Right hindlimb (tissue), 1 donor: Measurements from ENCODE around the gene CEP295NL.
A peak's percentile ranks its signal among the peaks of the same experiment; 100 is the strongest.
"Not testable (repeated sequence)": the region's sequence is repeated elsewhere in the genome, so short reads cannot be mapped to it uniquely, and the experiment has no call there.

Source experiments
- DNase-seq: peaks from one replicate; pipeline ENCODE4 v3.0.0-alpha.2; 2018

CEP295NL gene, protein sequence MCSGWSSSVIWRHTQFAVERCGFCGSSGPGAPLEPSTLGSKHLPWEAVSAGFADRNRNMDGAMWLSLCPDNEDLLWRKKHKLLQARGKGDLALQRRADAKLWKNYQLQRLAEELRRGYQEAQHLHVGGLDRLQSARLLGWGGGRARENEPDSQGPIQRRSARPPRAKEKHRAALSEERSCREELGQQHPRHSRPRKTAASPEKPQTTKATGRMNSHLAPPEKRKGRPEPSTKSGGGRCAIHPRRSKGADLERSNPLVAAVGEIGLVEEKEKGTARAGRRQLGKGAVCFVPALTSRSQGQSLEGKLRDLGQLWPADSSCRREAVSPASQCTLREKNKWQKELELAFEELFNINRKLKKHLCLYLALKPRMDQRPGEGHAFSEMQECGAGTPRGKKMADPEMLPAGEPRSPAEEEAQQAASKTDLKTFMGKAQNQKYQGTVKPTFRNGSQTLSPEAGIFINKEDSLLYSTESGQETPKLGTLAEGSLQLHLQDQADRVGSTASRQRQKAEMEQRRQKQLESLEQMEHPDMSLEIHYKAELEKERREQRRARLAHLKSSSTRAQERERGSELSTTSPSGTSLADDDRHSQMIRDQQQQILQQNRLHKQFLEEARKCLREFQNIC

DNA sequence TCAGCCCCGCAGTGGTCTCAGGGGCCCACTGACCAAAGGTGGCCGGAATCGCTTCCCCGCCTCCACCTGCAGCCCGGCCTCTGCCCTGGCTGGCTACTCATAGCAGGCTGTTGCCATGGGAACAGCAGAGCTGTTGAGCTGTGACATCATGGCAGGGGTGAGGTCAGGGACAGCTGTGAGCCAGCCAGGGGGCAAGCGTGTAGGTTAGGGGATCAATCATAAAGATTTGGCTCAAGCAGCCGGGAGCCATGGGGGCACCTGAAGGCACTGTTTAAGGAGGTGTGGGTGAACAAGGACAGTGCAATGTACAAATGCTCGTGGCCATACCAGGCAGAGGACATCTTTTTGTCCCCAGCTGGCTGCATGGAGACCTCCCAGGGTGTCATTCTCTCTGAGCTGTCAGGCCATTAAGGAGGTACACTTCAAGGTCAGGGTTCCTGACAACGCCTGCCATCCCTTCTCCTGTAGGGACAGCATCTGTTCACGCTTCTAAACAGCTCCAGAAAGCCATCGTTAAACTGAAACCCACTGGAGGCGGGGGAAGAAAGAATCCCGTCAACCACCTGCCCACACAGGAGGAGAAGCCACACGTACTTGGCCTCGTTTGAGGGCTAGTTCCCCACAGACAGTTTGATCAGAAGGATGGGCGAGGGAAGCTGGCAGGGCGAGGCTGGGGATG lies at the start of gene CEP295NL:
TSS of gene CEP295NL (minus strand) at position 101 of the 679 bp plus-strand sequence. CDS start 1,373 bp downstream, outside the sequence.
- DNase-seq: no peak

DNA sequence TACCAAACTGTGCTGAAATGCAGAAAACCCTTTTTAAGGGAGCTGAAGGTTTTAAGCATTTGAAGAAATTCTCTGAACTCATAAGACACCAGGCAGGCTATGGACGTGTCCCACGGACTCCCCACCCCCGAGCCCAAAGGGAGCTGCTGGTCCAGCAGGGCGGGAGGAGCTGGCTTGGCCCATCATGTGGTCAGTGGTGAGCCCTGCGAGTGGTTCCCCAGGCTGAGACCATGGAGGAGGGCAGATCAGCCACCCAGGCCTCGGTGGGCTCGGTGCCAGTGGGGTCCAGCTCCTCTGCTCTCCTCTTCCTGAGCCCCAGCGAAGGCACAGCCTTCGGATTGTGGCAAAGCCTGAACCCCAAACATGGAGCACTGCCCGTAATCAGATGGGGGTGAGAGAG lies 49.7 kb upstream of the CEP295NL start:
- DNase-seq: peak; percentile 56

DNA sequence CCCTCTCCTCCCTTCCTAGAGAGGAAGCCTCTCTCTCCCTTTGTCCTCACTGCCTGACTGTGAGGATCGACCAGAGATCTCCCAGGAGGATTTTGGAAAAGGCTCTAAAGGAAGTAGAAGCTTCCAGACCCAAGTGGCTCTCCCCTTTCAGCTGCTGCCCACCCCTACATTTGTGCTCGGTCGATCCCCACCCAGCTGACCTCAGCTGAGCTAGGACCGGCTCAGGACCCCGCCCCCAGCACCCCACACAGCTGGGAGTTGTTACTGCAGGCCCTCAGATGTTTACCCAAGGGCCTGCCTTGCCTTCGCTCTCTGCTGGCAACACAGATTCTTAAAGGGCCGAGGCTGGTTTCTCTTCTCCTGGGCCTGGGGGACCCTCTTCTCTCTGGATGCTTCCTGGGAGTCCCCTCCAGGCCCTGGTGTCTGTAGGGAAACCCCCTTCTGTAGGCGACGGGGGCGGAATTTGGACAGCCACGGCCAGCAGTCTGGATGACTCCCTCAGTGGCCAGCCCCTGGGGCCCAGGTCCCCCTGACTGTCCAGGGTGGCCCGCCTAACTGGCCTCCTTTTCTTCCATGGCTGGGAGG lies 49.1 kb upstream of the CEP295NL start:
- peak; percentile 62 for DNase-seq

DNA sequence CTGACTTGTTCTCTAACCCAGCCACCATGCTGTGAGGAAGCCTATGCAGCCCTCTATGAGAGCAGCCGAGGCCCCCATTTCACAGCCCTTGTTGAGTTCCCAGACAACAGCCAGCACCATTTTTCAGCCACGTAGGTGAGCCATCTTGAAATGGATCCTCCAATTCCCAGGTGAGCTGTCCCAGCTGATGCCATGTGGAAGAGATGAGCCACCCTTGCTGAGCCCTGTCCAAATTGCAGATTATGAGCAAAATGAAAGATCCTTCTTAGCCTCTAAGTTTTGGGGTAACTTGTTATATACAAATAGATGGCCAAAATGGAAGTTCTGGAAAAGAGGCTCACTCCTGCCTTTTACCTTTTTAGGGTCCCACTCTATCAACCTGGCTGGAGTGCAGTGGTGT lies 47.9 kb upstream of the CEP295NL start:
- no peak for DNase-seq

DNA sequence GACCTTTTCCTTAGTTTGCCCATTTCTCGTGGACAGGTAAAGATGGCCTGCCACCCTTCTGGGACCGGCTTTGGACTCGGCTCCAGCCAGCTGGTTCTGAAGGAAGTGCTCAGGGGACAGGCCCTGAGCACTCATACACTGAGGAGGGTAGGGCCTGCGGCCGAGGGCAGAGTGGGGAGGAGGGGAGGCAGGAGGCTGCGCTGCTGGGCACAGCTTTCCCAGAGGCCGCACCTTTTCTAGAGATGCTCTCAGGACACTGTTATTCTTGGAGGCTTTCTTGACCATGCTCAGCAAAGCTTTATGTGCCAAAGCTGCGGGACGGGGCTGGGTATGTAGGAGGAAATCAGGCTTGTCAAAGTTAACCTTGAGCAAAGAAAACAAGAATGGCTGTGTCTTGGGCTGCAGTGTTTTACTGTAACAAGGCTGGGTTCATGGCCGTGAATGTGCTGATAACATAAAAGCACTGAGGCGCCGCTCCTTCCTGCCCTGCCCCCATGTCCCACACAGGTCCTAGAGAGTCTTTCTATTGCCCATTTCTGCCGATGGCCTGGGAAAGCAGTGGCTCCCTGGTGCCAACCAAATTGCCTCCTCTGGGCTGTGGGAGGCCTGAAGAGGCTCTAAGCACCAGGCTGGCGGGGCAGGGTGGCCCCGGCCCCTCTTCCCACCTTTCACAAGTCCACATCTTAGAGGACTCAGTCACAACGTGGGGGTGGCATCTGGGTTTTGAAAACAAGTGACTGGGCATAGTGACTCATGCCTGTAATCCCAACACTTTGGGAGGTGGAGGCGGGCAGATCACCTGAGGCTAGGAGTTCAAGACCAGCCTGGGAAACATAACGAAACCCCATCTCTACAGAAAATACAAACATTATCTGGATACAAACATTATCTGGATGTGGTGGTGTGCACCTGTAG lies 44.5 kb upstream of the CEP295NL start:
- DNase-seq: no peak

DNA sequence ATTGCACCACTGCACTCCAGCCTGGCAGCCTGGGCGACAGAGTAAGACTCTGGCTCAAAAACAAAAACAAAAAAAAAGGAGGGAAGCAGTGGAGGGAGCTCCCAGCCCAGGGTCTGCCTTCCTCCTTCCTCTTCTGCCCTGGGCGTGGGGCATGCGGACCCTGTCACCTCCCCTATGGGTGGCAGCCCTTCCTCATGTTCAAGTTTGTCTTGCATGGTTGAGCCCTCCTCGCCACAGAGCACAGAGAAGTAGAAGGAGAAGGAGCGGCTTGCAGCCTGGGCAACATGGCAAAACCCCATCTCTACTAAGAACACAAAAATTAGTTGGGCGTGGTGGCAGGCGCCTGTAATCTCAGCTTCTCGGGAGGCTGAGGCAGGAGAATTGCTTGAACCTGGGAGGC lies 43.6 kb upstream of the CEP295NL start:
- no peak for DNase-seq

DNA sequence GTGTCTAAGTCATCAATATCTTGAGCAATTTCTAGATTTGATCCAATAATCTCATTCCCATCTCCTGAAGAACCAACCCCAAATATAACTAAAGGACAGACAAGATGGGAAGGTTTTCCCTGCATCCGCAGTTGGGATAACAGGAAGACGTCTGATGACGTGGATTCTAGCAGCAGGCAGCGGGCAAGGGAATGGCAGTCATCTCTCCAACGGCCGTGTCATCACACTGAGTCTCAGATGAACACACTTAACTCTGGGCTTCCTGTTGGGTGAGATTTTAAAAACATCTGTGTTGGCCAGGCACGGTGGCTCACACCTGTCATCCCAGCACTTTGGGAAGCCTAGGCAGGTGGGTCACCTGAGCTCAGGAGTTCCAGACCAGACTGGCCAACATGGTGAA lies 43.1 kb upstream of the CEP295NL start:
- DNase-seq: no peak

DNA sequence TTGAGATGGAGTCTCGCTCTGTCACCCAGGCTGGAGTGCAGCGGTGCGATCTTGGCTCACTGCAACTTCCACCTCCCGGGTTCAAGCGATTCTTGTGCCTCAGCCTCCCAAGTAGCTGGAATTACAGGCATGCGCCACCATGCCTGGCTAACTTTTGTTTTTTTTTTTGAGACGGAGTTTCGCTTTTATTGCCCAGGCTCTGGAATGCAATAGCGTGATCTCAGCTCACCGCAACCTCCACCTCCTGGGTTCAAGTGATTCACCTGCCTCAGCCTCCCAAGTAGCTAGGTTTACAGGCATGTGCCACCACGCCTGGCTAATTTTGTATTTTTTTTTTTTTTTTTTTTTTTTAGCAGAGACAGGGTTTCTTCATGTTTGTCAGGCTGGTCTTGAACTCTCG lies 42.5 kb upstream of the CEP295NL start:
- not testable (repeated sequence) for DNase-seq

DNA sequence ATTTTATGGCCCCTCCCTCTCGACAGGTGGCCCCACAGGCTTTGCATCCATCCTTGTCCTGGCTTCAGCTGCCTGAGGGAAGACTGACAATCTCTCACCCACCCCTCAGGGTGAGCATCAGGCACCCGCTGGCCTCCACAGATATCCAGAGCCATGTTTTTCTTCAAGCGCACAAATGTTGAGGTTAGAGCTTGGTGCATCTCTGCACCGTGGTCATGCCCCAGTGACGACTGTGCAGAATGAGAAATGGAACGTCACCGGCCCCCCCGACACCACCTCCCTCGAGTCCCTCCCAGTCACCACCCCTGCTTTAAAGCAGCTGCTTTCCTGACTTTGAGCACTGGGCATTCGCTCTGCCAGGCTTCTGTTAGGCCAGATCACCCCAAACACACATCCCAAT lies 42.0 kb upstream of the CEP295NL start:
- no peak for DNase-seq

DNA sequence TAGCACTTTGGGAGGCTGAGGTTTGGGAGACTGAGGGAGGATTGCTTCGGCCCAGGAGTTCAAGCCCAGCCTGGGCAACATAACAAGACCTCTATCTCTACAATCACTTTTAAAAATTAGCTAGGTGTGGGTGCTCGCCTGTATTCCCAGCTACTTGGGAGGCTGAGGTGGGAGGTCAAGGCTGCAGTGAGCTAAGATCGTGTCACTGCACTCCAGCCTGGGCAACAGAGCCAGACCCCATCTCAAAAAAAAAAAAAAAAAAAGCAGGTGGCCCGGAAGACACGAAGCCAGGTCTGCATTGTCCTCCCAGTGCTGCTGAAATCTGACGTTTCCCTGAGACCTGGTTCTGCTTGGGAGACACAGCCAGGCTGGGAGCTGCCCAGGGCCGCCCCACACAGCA lies 41.0 kb upstream of the CEP295NL start:
- DNase-seq: no peak

DNA sequence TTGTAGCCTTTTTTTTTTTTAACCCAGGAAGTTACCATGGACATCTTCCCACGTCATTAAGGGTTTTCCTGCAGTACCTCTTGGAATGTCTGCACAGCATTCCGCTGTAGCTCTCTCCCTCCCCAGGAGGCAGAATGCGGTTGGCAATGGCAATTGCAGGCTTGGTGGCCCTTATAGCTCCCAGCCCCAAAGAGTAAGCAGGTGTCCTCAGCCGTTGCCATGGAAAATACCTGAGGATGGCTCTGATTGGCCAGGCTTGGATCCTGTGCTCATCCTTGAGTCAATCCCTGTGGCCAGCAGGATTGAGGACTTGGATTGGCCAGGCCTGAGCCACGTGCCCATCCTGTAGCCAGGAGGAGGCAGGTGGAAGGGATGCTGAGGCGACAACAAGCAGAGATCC lies 37.7 kb upstream of the CEP295NL start:
- no peak for DNase-seq

DNA sequence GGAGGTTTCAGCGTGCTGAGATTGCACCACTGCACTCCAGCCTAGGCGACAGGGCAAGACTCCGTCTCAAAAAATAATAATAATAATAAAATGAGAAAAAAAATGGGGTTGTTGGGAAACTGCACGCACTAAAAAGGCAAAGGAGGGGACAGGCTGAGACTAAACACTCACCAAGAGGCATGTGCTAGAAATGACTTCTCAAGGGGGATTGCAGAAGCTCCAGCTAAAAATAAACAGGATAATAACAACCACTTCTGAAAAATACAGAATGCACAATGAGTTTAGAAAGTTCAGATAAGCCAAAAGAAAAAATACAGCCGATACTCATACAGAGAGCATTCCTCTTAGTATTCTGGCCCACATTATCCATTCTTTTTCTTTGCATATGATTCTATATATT lies 37.3 kb upstream of the CEP295NL start:
- no peak for DNase-seq

DNA sequence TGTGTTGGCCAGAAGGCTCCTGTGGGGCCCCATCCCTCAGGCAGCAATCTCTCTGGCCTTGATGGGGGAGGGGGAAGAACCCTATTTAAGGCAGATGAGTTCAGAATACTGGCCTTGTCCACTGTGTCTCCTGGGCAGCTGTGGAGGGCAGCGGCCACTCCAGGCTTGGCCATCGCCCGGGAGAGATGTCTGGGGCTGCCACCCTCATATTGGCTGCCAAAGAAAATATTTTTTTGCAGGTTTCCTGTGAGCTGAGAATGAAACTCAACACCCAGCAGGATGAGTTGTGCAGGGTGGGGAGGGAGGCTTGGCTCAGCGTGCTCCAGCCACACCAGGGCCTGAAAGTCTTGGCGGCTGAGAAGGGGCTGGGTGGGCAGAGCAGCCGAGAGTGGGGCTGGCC lies 36.6 kb upstream of the CEP295NL start:
- no peak for DNase-seq

DNA sequence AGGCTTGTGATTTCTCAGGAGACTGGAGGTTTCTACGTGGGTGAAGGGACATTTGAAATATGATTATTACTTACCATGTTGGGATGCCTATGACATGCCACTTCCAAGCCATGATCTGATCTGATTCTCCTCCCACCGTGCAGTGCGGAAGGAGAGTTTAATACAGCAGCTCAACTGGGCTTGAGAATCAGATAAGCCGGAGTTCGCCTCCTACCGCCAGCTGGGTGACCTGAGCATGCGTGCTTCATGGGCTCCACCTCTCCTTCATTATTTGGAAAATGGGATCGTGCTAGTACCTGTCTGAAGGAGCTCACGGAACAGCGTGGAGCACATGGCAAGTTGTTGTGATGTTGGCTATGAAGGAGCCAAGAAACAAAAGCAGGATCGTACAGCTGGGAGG lies 34.6 kb upstream of the CEP295NL start:
- DNase-seq: no peak

DNA sequence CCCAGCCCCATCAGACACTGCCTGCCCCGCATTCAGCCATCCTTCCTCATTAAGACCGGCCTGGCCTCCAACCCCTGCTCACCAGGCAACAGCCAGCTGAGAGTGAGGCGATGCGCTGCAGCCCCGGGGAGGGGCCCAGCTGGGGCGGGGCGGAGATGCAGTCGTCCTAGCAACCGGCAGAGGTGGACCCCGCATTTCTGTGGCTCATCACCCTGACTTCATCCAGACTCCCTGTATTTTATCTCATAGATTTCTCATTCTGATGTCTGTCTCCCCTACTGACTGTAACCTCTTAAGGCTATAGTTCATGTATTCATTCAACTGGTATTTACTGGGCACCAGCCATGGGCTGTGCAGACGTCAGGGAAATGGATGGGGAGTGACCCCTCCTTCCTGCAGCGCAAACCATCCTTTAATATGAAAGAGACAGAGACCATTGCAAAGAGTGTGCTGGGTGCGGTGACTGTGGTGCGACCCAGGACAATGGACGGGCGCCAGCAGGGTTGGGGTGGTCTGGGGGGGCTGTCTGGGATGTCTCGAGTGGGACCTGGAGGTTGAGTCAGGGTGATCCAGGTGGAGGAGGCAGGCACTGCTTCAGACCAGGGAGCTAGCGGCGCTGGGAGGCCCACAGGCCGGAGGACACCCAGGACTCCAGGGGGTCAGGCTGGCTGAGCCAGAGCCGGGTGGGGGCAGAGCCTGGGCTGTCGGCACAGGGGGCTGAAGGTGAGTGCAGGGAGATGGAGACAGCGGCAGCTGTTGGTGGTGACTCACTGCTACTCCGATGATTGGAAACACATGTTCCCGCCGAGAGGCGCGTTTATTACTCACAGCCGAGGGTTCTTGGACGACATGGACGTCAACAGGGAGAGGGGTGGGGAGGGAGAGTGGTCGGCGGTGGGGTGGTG lies 32.7 kb upstream of the CEP295NL start:
- peak; percentile 91 for DNase-seq

DNA sequence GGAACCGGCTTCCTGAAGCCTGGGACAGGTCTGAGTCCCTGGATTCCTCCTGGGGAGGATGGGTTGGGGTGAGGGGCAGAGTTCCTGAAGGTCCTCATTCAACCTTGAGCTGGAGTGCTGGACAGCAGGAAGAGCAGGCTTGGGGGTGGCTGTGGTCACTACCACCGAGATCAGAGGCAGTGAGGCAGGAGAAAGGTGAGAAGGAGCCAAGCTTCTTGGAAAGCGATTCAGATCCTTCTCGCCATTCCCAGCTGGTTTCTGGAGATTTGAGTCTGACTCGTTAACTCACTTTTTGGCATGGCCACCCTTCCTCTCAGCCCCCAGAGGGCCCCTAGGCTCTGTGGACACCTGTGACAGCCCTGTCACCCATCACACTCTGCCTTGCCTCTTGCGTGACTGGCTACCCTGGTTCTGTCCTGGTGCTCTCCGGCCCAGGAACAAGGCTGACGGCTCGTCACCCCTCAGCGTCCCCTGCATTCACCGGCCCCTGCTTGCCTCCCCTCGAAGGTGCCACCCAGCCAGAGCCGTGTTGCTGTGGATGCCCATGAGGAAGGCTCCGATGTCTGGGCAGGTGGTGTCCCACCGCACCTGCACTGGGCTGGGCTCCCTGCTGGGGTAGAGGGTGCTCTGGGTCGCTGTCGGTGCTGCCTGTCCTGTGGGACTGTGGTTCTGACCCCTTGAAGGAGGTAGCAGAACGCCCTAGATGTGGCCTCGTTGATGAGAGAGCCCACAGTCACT lies 31.8 kb upstream of the CEP295NL start:
- DNase-seq: no peak

DNA sequence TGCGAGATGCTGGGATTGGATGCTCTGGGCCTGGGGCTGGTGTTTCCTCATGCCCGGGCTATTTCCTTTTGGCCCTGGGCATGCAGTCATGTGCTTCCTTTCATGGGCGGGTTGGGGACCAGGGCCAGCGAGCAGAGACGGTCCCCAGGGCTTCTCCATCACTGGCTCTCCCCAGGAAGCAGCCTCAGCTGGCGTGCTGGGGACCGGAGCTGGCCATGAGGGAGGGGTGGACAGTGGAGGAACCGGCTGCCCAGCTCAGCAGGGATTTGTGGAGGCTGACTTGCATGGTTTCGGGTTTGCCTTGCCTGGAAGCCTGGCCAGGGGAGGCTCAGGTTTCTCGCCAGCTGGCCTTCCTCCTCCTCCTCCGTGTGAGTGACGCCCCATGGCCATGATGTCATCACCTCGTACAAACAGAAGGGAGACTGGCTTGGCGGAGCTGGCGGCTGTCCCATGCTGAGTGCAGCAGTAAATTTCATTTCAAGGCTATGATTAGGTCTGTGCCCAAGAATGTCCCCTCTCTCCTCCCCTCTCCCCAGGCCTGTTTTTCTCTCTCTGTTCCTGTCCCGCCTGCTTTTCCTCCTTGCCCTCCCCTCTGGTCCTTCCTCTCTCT lies 31.1 kb upstream of the CEP295NL start:
- peak; percentile 99 for DNase-seq

DNA sequence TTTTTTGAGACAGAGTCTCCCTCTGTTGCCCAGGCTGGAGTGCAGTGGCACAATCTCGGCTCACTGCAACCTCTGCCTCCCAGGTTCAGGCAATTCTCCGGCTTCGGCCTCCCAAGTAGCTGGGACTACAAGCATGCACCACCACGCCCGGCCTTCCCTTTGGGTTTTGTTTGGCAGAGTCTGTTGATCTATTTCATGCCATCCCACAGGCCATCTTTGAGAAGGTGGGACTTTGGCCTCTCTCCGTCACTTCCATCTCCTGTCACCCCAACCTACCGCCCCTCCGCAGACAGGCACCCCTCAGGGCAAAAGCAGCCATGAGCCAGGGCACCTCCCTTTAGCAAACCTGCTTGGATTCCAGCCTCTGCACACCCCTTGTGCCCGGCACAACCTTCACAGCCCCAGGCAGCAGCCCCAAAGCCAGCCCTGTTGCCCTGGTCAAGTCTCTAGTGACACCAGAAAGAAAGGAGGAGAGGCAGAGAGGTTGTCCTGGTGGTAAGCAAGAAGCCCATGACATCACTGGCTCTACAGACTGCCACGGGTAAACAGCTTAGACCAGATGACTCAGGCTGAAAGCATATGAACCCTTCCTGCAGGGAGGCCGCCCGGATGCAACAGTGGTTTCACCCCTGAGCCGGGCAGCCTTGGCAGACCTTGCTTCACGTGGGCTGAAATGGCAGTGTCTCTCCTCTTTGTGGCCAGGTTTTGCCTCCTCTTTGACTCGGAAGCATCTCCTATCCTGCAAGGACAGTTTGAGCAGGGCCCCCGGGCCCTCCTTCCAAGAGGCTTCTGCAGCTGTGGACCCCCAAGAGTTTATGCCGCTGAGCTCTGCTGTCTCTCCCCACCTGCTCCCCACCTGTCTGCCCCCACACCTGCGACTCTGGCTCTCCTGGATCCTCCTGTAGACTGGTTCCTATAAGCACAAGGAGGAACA lies 30.3 kb upstream of the CEP295NL start:
- DNase-seq: peak; percentile 67
